Transverse colon (tissue), 3 donors: ENCODE data around the gene GALNT12.

Experiments
- CTCF ChIP-seq, 5 experiments: fragments of 200-600 bp in 3 of 5; fragments of 450-650 bp in 2 of 5; sonication (generic) in 3 of 5; IDR thresholded peaks; 1 replicate in 2 of 5; 2 replicates in 3 of 5; pipeline ENCODE4 v1.5.1; 2016 to 2017; ENCODE audit warnings: antibody characterized with exemption in 5 of 5, inconsistent platforms in 3 of 5, mild to moderate bottlenecking in 2 of 5, moderate library complexity in 1 of 5
- EP300 ChIP-seq: sonication (generic); formaldehyde crosslinking; IDR thresholded peaks from one replicate; pipeline ENCODE4 v1.6.1; 2017; ENCODE audit warnings: antibody characterized with exemption, low read depth
- POLR2A ChIP-seq: fragments of 450-650 bp; IDR thresholded peaks from one replicate; pipeline ENCODE4 v1.6.1; 2016; ENCODE audit warnings: antibody characterized with exemption, mild to moderate bottlenecking, moderate library complexity

- TF ChIP-seq CTCF (IDR thresholded peaks at IDR 0.05) = no peak
- TF ChIP-seq EP300 = no peak
- TF ChIP-seq POLR2A = no peak
These were observed 66.5 kb downstream of the GALNT12 start for GRCh38 chr9:98873951-98874371.
